Brain microvascular endothelial cell (primary cell): ENCODE results near the gene IPO11.
A peak's percentile ranks its signal among the peaks of the same experiment; 100 is the strongest.

Source experiments
- DNase-seq: peaks from one replicate; pipeline ENCODE4 v3.0.0-alpha.2; 2020
- H3K27ac ChIP-seq: fragments of 250-450 bp; sonication (Bioruptor Pico); 2 replicates; pipeline ENCODE4 v1.5.1; 2020; ENCODE audit warnings: mild to moderate bottlenecking, moderate library complexity
- H3K27me3 ChIP-seq: fragments of 250-450 bp; sonication (Bioruptor Pico); replicated peaks from 2 replicates; pipeline ENCODE4 v1.5.1; 2020; ENCODE audit warnings: mild to moderate bottlenecking
- H3K36me3 ChIP-seq: fragments of 250-450 bp; sonication (Bioruptor Pico); replicated peaks from 2 replicates; pipeline ENCODE4 v1.5.1; 2020; ENCODE audit warnings: mild to moderate bottlenecking
- H3K4me3 ChIP-seq: 2 replicates; pipeline ENCODE4 v1.5.1; 2011; ENCODE audit warnings: low read depth, mild to moderate bottlenecking, control low read depth, low read length, moderate library complexity
- CTCF ChIP-seq: IDR thresholded peaks from 2 replicates; pipeline ENCODE4 v1.5.1; 2011; ENCODE audit warnings: low read depth, mild to moderate bottlenecking, moderate library complexity, low read length, control low read depth, inconsistent platforms; ENCODE audit errors: missing control alignments
- in situ Hi-C: cut with HindIII; loops from 2 replicates; pipeline ENCODE4 v1.10.0; 2017; ENCODE audit warnings: low sequenced_read_pairs, low pct_ligation_motif_present

Gene IPO11

GRCh38 chr5:62412549-62413329 is at the start of gene IPO11:
Gene IPO11 (plus strand): TSS chr5:62412763. CDS start chr5:62437280, 24,517 bp downstream.
- in situ Hi-C loops: no loop called here
- H3K27ac ChIP-seq: peak within 1 kb of the TSS; percentile 76
- no peaks in the 10 kb centered on the region for H3K36me3 ChIP-seq
- no peak for TF ChIP-seq CTCF
- peak within 1 kb of the TSS; percentile 97 for H3K4me3 ChIP-seq
- H3K27me3 ChIP-seq: no peaks in the 10 kb centered on the region
- DNase-seq: peak; percentile 99

GRCh38 chr5:62369039-62369438 is 43.5 kb upstream of the IPO11 start:
- TF ChIP-seq CTCF: no peak
- in situ Hi-C loops: no loop called here
- H3K27me3 ChIP-seq: no peaks in the 10 kb centered on the region
- peaks cover 16% of the 10 kb centered on the region for H3K36me3 ChIP-seq
- H3K4me3 ChIP-seq: no peak overlapping the region
- H3K27ac ChIP-seq: no peak overlapping the region
- DNase-seq: no peak

DNA sequence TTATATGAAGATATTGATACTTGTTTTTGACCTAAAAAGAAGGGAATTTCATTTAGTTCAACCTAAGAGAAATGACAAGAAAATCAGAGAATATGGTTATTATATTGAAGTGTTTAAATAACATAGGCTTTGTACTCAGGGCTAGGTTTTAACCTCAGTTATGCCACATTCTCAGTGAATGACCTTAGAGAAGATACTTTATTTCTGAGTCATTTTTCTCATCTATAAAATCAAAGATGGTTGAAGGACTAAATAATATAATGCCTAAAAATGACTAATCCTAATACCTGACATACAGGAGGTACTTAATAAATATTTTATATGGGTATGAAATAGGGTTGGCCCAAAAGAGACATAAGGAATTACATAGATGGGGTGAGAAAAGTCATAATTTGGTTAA is 41.2 kb upstream of the IPO11 start:
- Histone ChIP-seq H3K27ac (no peak overlapping the region), H3K36me3 (peaks cover 13% of the 10 kb centered on the region), H3K4me3 (no peak overlapping the region), H3K27me3 (no peaks in the 10 kb centered on the region)
- DNase-seq: no peak
- TF ChIP-seq CTCF: no peak
- in situ Hi-C loops: no loop called here

- H3K27me3 ChIP-seq: no peaks in the 10 kb centered on the region
- H3K4me3 ChIP-seq: no peak overlapping the region
- H3K36me3 ChIP-seq: peaks cover 14% of the 10 kb centered on the region
- DNase-seq: no peak
- H3K27ac ChIP-seq: no peak overlapping the region
- in situ Hi-C loops: no loop called here
- TF ChIP-seq CTCF: no peak
Observed at GRCh38 chr5:62372600-62372999, 40.0 kb upstream of the IPO11 start.

DNA sequence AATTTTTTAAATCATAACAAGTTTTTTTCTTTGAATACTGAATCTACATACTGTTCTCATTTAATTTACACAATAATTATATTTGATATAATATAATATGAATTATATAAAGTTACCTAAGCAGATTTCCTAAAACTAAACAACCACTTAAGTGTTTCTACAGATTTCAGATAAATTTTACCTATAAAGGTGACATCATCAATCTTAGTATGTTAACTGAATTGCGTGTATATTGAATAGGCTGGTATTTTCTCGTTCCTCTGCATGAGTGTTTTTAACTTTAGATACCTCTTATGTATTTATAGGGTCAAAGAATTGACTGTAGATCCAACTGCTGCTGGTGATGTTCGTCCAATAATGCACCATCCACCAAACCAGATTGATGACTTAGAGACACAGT is 39.2 kb upstream of the IPO11 start:
- DNase-seq: no peak
- Histone ChIP-seq H3K27ac (no peak overlapping the region), H3K4me3 (no peak overlapping the region), H3K27me3 (no peaks in the 10 kb centered on the region), H3K36me3 (peaks cover 22% of the 10 kb centered on the region)
- in situ Hi-C loops: no loop called here
- TF ChIP-seq CTCF: no peak

DNA sequence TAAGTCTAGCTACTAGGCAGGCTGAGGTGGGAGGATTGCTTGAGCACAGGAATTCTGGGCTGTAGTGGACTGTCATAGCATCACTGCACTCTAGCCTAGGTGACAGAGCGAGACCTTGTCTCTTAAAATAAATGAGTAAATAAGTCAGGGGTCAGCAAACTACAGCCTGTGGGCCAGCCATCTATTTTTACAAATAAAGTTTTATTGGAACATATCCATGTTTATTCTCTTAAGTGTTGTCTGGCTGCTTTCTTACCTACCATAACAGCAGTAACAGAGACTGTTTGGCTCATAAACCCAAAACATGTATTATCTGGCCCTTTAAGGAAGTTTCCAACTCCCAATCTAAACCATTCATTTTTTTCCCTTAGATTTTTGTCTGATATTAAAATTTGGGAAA is 38.5 kb upstream of the IPO11 start:
- no peak for DNase-seq
- peaks cover 29% of the 10 kb centered on the region for H3K36me3 ChIP-seq
- no peak overlapping the region for H3K4me3 ChIP-seq
- TF ChIP-seq CTCF: no peak
- H3K27ac ChIP-seq: no peak overlapping the region
- in situ Hi-C loops: no loop called here
- H3K27me3 ChIP-seq: no peaks in the 10 kb centered on the region
